NCI-H774 (cell line): ENCODE measurements around the gene CNTNAP3B.
"Not testable (repeated sequence)": the region's sequence is repeated elsewhere in the genome, so short reads cannot be mapped to it uniquely, and the experiment has no call there.

Experiments used
- DNase-seq: peaks from one replicate; lab custom pipeline; 2025; lab: John Stamatoyannopoulos, UW

The CNTNAP3B gene

GRCh38 chr9:41977965-41978600, 151.1 kb downstream of the CNTNAP3B start:
- not testable (repeated sequence) for DNase-seq

GRCh38 chr9:41974906-41975305, 154.3 kb downstream of the CNTNAP3B start:
- DNase-seq: not testable (repeated sequence)

- not testable (repeated sequence) for DNase-seq
Measured at GRCh38 chr9:41953007-41953406, 176.2 kb downstream of the CNTNAP3B start.

GRCh38 chr9:41941738-41942137, 187.5 kb downstream of the CNTNAP3B start:
- DNase-seq: not testable (repeated sequence)

GRCh38 chr9:41938143-41938542, 191.1 kb downstream of the CNTNAP3B start:
- not testable (repeated sequence) for DNase-seq

- not testable (repeated sequence) for DNase-seq
Measured at GRCh38 chr9:41935727-41936126, 193.5 kb downstream of the CNTNAP3B start.

- DNase-seq: not testable (repeated sequence)
Measured at GRCh38 chr9:41929172-41929571, 200.1 kb downstream of the CNTNAP3B start.

GRCh38 chr9:41917374-41917773, 211.9 kb downstream of the CNTNAP3B start:
- not testable (repeated sequence) for DNase-seq

- DNase-seq: not testable (repeated sequence)
Measured at GRCh38 chr9:41905488-41905887, 223.7 kb downstream of the CNTNAP3B start.

- not testable (repeated sequence) for DNase-seq
Measured at GRCh38 chr9:41902762-41903161, 226.5 kb downstream of the CNTNAP3B start.

- DNase-seq: not testable (repeated sequence)
Measured at GRCh38 chr9:41898720-41899343, 230.4 kb downstream of the CNTNAP3B start.

- DNase-seq: not testable (repeated sequence)
Measured at GRCh38 chr9:41874557-41874956, 254.7 kb downstream of the CNTNAP3B start.

- not testable (repeated sequence) for DNase-seq
Measured at GRCh38 chr9:41855422-41855821, 273.8 kb downstream of the CNTNAP3B start.

- not testable (repeated sequence) for DNase-seq
Measured at GRCh38 chr9:41851848-41852740, 277.1 kb downstream of the CNTNAP3B start.

- not testable (repeated sequence) for DNase-seq
Measured at GRCh38 chr9:41847829-41848228, 281.4 kb downstream of the CNTNAP3B start.
